ENCODE measurements around the gene P2RY13. TPM values are rescaled to one million over a fixed set of nuclear protein-coding genes. Genes with fewer than 3 reads are reported as not detected.

P2RY13 gene
- total RNA-seq, 2 experiments from 2014 or later, result not detected

- no peak for ATAC-seq (ENCODE audit: low read depth)
- Mint-ChIP-seq H3K9me3 (no peaks in the 10 kb centered on the region), H3K4me3 (no peak overlapping the region), H3K36me3 (no peaks in the 10 kb centered on the region), H3K27ac (no peak overlapping the region), H3K27me3 (peaks cover 42% of the 10 kb centered on the region), H3K4me1 (peaks cover 6% of the 10 kb centered on the region)
- DNase-seq, result no peak
- POLR2A ChIA-PET, result no interaction called here
These were observed 16.5 kb upstream of the P2RY13 start for GRCh38 chr3:151345859-151346258.

DNA sequence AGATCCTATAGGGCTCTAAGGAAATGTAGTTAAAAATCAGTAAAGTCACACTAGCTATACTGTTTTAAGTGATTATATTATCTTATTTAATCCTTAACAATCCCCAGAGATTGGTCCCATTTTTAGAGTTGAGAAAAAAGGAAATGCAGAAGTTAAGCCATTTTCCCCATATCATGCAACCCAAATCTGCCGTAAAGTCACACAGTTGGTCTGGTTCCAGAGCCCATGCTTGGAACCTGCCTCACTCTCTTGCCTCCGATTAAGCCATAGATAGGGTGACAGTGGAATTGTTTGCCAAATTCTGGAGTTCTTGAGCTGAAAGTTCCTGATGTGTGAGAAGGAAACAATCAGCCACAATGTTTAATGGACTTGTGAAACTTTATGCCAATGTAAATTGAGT lies 2.3 kb upstream of the P2RY13 start:
- Mint-ChIP-seq H3K9me3 (no peaks in the 10 kb centered on the region), H3K4me3 (no peak overlapping the region), H3K4me1 (peaks cover 11% of the 10 kb centered on the region), H3K27ac (no peak overlapping the region), H3K27me3 (peaks cover 22% of the 10 kb centered on the region), H3K36me3 (no peaks in the 10 kb centered on the region)
- no peak for ATAC-seq (ENCODE audit: low read depth)
- POLR2A ChIA-PET, result no interaction called here
- no peak for DNase-seq

- H3K9me3 Mint-ChIP-seq, result no peaks in the 10 kb centered on the region
- no peak overlapping the region for H3K4me3 Mint-ChIP-seq
- H3K27ac Mint-ChIP-seq, result no peak overlapping the region
- no peaks in the 10 kb centered on the region for H3K36me3 Mint-ChIP-seq
- no peak for DNase-seq
- POLR2A ChIA-PET, result no interaction called here
- H3K4me1 Mint-ChIP-seq, result peaks cover 11% of the 10 kb centered on the region
- H3K27me3 Mint-ChIP-seq, result peaks cover 15% of the 10 kb centered on the region
- ATAC-seq (ENCODE audit: low read depth), result no peak
These were observed 1.6 kb upstream of the P2RY13 start for GRCh38 chr3:151330899-151331298.

- H3K27ac Mint-ChIP-seq, result no peak overlapping the region
- no peaks in the 10 kb centered on the region for H3K9me3 Mint-ChIP-seq
- H3K27me3 Mint-ChIP-seq, result peaks cover 11% of the 10 kb centered on the region
- POLR2A ChIA-PET, result no interaction called here
- H3K4me1 Mint-ChIP-seq, result peaks cover 11% of the 10 kb centered on the region
- H3K4me3 Mint-ChIP-seq, result no peak overlapping the region
- no peaks in the 10 kb centered on the region for H3K36me3 Mint-ChIP-seq
- ATAC-seq (ENCODE audit: low read depth) (no peak), DNase-seq (no peak)
These were observed 1.0 kb upstream of the P2RY13 start for GRCh38 chr3:151330379-151330778.

DNA sequence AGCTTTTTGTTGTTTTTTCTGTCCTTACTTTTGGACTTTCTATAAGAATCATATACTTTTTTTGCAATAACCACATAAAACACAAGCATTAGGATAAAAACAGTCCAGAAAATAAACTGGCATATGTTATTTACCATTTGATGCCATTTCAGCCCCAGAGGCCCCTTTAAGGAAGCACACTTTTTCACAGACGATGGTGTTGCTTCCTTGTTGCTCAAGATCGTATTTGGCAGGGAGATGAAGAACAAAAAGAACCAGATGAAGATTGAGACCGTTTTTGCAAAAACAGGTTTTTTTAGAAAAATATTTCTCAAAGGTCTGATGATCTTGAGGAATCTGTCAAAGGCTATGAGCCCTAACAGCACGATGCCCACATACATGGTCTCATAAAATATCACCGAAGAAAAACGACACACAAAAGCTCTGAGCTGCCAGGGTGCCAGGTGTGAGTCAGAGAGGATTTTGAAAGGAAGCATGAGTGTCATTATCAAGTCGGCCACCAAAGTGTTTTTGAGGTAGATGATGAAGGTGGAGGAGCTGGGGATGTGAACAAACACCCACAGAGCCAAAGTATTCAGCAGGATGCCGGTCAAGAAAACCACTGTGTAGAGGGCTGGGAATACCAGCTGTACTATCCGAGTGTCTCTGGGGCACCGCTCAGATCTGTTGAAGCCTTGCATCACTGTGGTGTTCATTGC lies 902 bp downstream of the P2RY13 start:
- Mint-ChIP-seq H3K36me3 (no peaks in the 10 kb centered on the region), H3K27me3 (peaks cover 14% of the 10 kb centered on the region), H3K9me3 (no peaks in the 10 kb centered on the region), H3K27ac (no peak overlapping the region), H3K4me3 (peak overlapping the region; percentile 33), H3K4me1 (peaks cover 11% of the 10 kb centered on the region)
- ATAC-seq (ENCODE audit: low read depth), result peak; percentile 63
- POLR2A ChIA-PET, result no interaction called here
- DNase-seq, result peak; percentile 26

- Mint-ChIP-seq H3K4me1 (peaks cover 8% of the 10 kb centered on the region), H3K27me3 (peaks cover 14% of the 10 kb centered on the region), H3K36me3 (no peaks in the 10 kb centered on the region), H3K27ac (no peak overlapping the region), H3K9me3 (no peaks in the 10 kb centered on the region), H3K4me3 (no peak overlapping the region)
- POLR2A ChIA-PET, result no interaction called here
- DNase-seq (no peak), ATAC-seq (ENCODE audit: low read depth) (no peak)
These were observed 1.7 kb downstream of the P2RY13 start for GRCh38 chr3:151327571-151328198.

GRCh38 chr3:151322511-151322910 lies 6.8 kb downstream of the P2RY13 start:
- Mint-ChIP-seq H3K27ac (no peak overlapping the region), H3K27me3 (peaks cover 9% of the 10 kb centered on the region), H3K36me3 (no peaks in the 10 kb centered on the region)

DNA sequence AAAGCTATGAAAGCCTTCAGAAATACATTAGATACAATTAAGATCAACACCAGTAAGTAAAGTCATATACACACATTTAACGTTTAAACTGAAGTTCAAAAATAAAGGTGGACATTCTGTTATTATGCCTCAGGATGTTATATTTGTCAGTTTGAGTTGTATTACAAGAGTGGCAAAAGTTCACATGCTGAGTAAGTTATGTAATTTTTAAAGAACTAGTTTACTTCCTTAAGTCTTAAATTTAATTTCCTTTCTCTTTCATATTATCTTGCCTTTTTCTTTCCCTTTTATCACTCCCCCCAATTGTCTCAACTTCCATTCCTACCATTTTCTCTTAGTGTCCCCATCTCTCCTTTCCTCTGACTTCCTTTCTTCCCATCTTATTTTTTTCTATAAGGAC lies 7.8 kb downstream of the P2RY13 start:
- POLR2A ChIA-PET, result no interaction called here
- Mint-ChIP-seq H3K4me1 (no peaks in the 10 kb centered on the region), H3K27ac (no peak overlapping the region), H3K4me3 (no peak overlapping the region), H3K27me3 (peaks cover 9% of the 10 kb centered on the region), H3K36me3 (no peaks in the 10 kb centered on the region), H3K9me3 (no peaks in the 10 kb centered on the region)
- ATAC-seq (ENCODE audit: low read depth), result no peak
- DNase-seq, result no peak

More at GRCh38 chr3:151322511-151322910, 6.8 kb downstream of the P2RY13 start:
- H3K9me3 Mint-ChIP-seq, result no peaks in the 10 kb centered on the region
- H3K4me1 Mint-ChIP-seq, result no peaks in the 10 kb centered on the region
- no peak for ATAC-seq (ENCODE audit: low read depth)
- no peak for DNase-seq
- POLR2A ChIA-PET, result no interaction called here
- H3K4me3 Mint-ChIP-seq, result no peak overlapping the region

- POLR2A ChIA-PET, result no interaction called here
- Mint-ChIP-seq H3K4me1 (no peaks in the 10 kb centered on the region), H3K9me3 (no peaks in the 10 kb centered on the region), H3K27ac (no peak overlapping the region), H3K27me3 (peaks cover 12% of the 10 kb centered on the region), H3K36me3 (no peaks in the 10 kb centered on the region), H3K4me3 (no peak overlapping the region)
- DNase-seq, result no peak
- no peak for ATAC-seq (ENCODE audit: low read depth)
These were observed 9.2 kb downstream of the P2RY13 start for GRCh38 chr3:151320131-151320530.

DNA sequence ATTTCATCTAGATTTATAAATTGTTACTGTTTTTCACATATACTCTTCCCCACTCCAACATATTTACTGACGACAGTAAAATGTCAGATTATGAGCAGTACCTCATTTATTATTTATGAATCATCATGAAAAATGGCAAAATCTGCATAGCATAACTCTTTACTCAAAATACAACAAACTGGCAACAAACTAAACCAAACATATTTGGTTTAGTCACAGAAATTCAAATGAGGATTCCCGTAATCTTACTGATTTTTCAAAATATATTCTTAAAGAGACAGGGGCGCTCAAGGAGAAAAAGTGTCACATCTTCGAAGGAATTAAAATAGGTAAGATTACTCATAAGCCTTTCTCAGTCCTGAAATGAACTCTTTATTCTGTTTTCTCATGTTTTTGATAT lies 9.7 kb downstream of the P2RY13 start:
- Mint-ChIP-seq H3K36me3 (no peaks in the 10 kb centered on the region), H3K4me1 (no peaks in the 10 kb centered on the region), H3K9me3 (no peaks in the 10 kb centered on the region), H3K27ac (no peak overlapping the region), H3K4me3 (no peak overlapping the region), H3K27me3 (peaks cover 12% of the 10 kb centered on the region)
- POLR2A ChIA-PET, result no interaction called here
- DNase-seq (no peak), ATAC-seq (ENCODE audit: low read depth) (no peak)

GRCh38 chr3:151318991-151319390 lies 10.4 kb downstream of the P2RY13 start:
- H3K27ac Mint-ChIP-seq, result no peak overlapping the region
- H3K9me3 Mint-ChIP-seq, result no peaks in the 10 kb centered on the region
- no peak overlapping the region for H3K4me3 Mint-ChIP-seq
- peaks cover 12% of the 10 kb centered on the region for H3K27me3 Mint-ChIP-seq
- no peaks in the 10 kb centered on the region for H3K4me1 Mint-ChIP-seq
- DNase-seq (no peak), ATAC-seq (ENCODE audit: low read depth) (no peak)
- no peaks in the 10 kb centered on the region for H3K36me3 Mint-ChIP-seq
- POLR2A ChIA-PET, result no interaction called here

DNA sequence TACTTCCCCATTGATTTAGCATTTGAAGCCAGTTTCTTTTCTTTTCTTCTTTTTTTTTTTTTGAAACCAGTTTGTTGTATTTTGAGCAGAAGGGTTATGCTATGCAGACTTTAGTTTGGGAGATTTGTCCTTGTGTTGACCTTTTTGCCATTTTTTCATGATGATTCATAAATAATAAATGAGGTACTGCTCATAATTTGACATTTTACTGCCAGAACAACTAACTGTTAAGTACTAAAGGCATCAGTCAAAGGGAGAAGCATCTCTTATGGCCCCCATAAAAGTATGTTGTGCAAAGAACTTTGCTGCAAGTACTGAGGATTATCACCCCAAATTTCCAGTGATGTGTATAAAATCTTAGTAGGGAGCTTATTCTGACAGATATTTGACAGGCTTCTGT lies 11.0 kb downstream of the P2RY13 start:
- DNase-seq (no peak), ATAC-seq (ENCODE audit: low read depth) (no peak)
- no peaks in the 10 kb centered on the region for H3K4me1 Mint-ChIP-seq
- no peaks in the 10 kb centered on the region for H3K9me3 Mint-ChIP-seq
- H3K4me3 Mint-ChIP-seq, result no peak overlapping the region
- POLR2A ChIA-PET, result no interaction called here
- H3K36me3 Mint-ChIP-seq, result no peaks in the 10 kb centered on the region
- peaks cover 12% of the 10 kb centered on the region for H3K27me3 Mint-ChIP-seq
- H3K27ac Mint-ChIP-seq, result no peak overlapping the region

DNA sequence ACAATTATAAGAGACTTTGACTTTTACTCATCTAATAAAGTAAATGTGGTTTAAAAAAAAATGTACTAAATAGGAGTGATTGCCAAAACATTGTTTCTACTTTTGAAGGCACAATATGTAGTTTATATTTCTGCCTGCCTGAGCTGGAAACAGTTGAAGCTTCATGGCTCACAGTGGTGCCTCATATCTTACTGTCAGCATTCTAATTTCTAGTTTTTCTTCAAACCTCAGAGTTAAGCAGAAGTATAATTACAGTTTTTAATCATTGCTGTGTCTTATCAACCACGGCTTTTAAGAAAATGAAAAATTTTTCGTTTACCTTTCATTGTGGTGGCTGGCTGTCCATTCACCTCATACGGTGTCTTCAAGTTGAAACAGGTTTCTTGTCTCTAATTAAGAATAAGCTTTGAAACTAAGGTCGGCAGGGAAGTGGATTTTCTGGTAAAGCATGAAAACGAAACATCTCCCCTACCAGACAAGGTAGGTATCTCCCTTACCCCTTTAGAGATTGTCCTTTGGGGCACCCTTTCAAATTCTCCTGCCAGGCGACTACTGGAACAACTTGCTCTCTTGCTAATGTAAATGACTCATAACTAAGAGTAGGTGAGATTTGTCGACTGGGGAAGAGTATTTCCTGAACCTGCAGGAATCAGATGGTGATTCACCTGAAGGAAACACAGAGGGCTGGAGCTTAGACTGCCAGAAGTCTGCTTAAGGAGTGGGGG lies 12.9 kb downstream of the P2RY13 start, which contains the start of gene GPR87:
Gene GPR87, minus strand, starts transcription at position 554 of the 725 bp plus-strand sequence. CDS start 16,720 bp downstream, outside the sequence.
- Mint-ChIP-seq H3K27ac (no peak within 1 kb of the TSS), H3K4me3 (no peak within 1 kb of the TSS), H3K27me3 (peaks cover 10% of the 10 kb centered on the region), H3K9me3 (no peaks in the 10 kb centered on the region), H3K4me1 (no peaks in the 10 kb centered on the region), H3K36me3 (no peaks in the 10 kb centered on the region)
- POLR2A ChIA-PET, result no interaction called here
- no peak for DNase-seq
- ATAC-seq (ENCODE audit: low read depth), result no peak

- no peak overlapping the region for H3K27ac Mint-ChIP-seq
- ATAC-seq (ENCODE audit: low read depth) (no peak), DNase-seq (no peak)
- POLR2A ChIA-PET, result no interaction called here
- H3K27me3 Mint-ChIP-seq, result peaks cover 10% of the 10 kb centered on the region
- H3K4me3 Mint-ChIP-seq, result no peak overlapping the region
- no peaks in the 10 kb centered on the region for H3K36me3 Mint-ChIP-seq
- no peaks in the 10 kb centered on the region for H3K4me1 Mint-ChIP-seq
- H3K9me3 Mint-ChIP-seq, result no peaks in the 10 kb centered on the region
These were observed 13.5 kb downstream of the P2RY13 start for GRCh38 chr3:151315846-151316245.
